Glutamatergic neuron (in vitro differentiated cells): ENCODE measurements around the gene ATP13A3. TPM values are rescaled to one million over a fixed set of nuclear protein-coding genes. Genes with fewer than 3 reads are reported as not detected.
A peak's percentile ranks its signal among the peaks of the same experiment; 100 is the strongest.

ENCODE experiments used
- DNase-seq: peaks from one replicate; pipeline ENCODE4 v3.0.0; 2022
- H3K27ac Mint-ChIP-seq: one replicate; pipeline ENCODE4 v1.8.0; 2020; ENCODE audit warnings: mild to moderate bottlenecking, mixed read lengths, inconsistent platforms; ENCODE audit not compliant: unreplicated experiment
- H3K27me3 Mint-ChIP-seq: one replicate; pipeline ENCODE4 v1.8.0; 2020; ENCODE audit warnings: mild to moderate bottlenecking, moderate library complexity, mixed read lengths, inconsistent platforms; ENCODE audit not compliant: unreplicated experiment
- H3K36me3 Mint-ChIP-seq: one replicate; pipeline ENCODE4 v1.8.0; 2020; ENCODE audit warnings: mild to moderate bottlenecking, mixed read lengths, inconsistent platforms; ENCODE audit not compliant: unreplicated experiment
- H3K4me1 Mint-ChIP-seq: one replicate; pipeline ENCODE4 v1.8.0; 2020; ENCODE audit warnings: mild to moderate bottlenecking, low read depth, mixed read lengths, inconsistent platforms; ENCODE audit not compliant: unreplicated experiment
- H3K4me3 Mint-ChIP-seq: one replicate; pipeline ENCODE4 v1.8.0; 2020; ENCODE audit warnings: mild to moderate bottlenecking, mixed read lengths, inconsistent platforms; ENCODE audit not compliant: unreplicated experiment
- H3K9me3 Mint-ChIP-seq: one replicate; pipeline ENCODE4 v1.8.0; 2020; ENCODE audit warnings: mild to moderate bottlenecking, moderate library complexity, mixed read lengths, inconsistent platforms; ENCODE audit not compliant: unreplicated experiment
- total RNA-seq: library from RNA; stranded (reverse); fragmentation: NEBNext Ultra II Directional; extraction: Animal tissue kit (Norgen Biotek cat#: 25700); gene quantifications from one replicate; pipeline ENCODE4 v1.2.1, GENCODE V29; 2021; ENCODE audit not compliant: unreplicated experiment
- TF ChIP-seq, protein P1 (sequence below): fragments of 200-600 bp; sonication (generic); IDR thresholded peaks from one replicate; pipeline ENCODE4 v1.5.0; 2021; ENCODE audit not compliant: partially characterized antibody, unreplicated experiment

Gene ATP13A3
- total RNA-seq, 1 donor from 2014 or later = 41.6 TPM

DNA sequence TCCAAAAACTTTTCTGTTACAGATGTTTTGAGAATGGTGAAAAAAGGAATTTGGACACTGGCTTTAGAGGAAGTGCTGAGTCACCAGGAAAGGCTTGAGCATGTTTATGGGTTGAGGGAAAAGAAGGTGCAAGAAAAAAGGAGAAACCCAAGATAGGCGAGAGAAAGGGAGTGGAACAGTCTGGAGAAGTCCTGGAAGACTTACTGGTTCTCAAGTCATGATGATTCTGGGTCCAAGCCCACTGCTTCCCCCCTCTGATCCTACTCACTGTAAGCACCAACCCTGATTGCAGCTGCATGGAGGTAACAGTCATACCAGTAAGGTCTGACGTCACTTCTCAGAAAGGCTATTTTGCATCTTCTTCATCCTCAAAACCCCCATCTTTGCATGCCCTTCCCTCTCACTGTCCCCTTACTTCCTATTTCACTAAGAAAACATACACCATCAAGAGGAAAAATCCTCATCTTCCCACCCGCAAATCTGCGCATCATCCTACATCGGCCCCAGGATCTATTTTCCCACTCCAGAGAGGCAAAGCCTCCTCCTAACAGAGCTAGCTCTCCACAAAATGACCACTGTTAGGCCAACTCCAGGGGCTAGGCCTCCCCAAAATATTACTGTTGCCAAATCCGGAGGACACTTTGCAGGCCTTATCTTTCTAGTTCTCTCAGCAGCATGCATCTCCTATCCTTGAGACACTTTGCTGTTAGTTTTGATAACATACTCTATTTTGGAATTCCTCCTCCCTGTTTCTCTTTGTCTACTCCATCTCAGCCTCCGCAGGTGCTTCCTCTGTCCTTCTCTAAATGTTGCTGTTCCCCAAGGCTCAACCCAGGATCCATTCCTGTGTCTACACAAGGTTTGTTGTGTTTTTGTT, 3.2 kb upstream of the ATP13A3 start:
- Mint-ChIP-seq H3K36me3 (peaks cover 8% of the 10 kb centered on the region), H3K27ac (no peak overlapping the region), H3K4me3 (no peak overlapping the region), H3K27me3 (peaks cover 12% of the 10 kb centered on the region), H3K9me3 (peaks cover 8% of the 10 kb centered on the region), H3K4me1 (peaks cover 5% of the 10 kb centered on the region)
- no peak for DNase-seq
- TF ChIP-seq, protein P1, sequence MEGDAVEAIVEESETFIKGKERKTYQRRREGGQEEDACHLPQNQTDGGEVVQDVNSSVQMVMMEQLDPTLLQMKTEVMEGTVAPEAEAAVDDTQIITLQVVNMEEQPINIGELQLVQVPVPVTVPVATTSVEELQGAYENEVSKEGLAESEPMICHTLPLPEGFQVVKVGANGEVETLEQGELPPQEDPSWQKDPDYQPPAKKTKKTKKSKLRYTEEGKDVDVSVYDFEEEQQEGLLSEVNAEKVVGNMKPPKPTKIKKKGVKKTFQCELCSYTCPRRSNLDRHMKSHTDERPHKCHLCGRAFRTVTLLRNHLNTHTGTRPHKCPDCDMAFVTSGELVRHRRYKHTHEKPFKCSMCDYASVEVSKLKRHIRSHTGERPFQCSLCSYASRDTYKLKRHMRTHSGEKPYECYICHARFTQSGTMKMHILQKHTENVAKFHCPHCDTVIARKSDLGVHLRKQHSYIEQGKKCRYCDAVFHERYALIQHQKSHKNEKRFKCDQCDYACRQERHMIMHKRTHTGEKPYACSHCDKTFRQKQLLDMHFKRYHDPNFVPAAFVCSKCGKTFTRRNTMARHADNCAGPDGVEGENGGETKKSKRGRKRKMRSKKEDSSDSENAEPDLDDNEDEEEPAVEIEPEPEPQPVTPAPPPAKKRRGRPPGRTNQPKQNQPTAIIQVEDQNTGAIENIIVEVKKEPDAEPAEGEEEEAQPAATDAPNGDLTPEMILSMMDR = no peak

- DNase-seq = no peak
- Mint-ChIP-seq H3K9me3 (peaks cover 8% of the 10 kb centered on the region), H3K27me3 (peaks cover 12% of the 10 kb centered on the region), H3K27ac (peak overlapping the region; percentile 39), H3K36me3 (peaks cover 8% of the 10 kb centered on the region), H3K4me1 (peaks cover 5% of the 10 kb centered on the region), H3K4me3 (peak overlapping the region; percentile 90)
- TF ChIP-seq, protein P1 = no peak
Observed at GRCh38 chr3:194488055-194488742, 1.4 kb upstream of the ATP13A3 start.

- Mint-ChIP-seq H3K4me3 (peak overlapping the region; percentile 90), H3K9me3 (peaks cover 8% of the 10 kb centered on the region), H3K4me1 (peaks cover 5% of the 10 kb centered on the region), H3K27me3 (peaks cover 12% of the 10 kb centered on the region), H3K36me3 (peaks cover 8% of the 10 kb centered on the region), H3K27ac (peak overlapping the region; percentile 64)
- TF ChIP-seq, protein P1 = no peak
- peak; percentile 42 for DNase-seq
Observed at GRCh38 chr3:194487289-194488054, 670 bp upstream of the ATP13A3 start.

- Mint-ChIP-seq H3K27ac (peak overlapping the region; percentile 59), H3K4me3 (peak overlapping the region; percentile 89), H3K4me1 (peaks cover 5% of the 10 kb centered on the region), H3K36me3 (peaks cover 8% of the 10 kb centered on the region), H3K27me3 (peaks cover 7% of the 10 kb centered on the region), H3K9me3 (peaks cover 8% of the 10 kb centered on the region)
- TF ChIP-seq, protein P1 = no peak
- no peak for DNase-seq
Observed at GRCh38 chr3:194485881-194486539, 792 bp downstream of the ATP13A3 start.
